GM18870 (cell line): ENCODE results near the gene MED25.
A peak's percentile ranks its signal among the peaks of the same experiment; 100 is the strongest.

Source experiments
- ATAC-seq: cut with Tn5 transposase; IDR thresholded peaks from one replicate; pipeline ENCODE4 v1.9.1; 2021; ENCODE audit warnings: moderate library complexity; ENCODE audit not compliant: unreplicated experiment

Gene MED25

GRCh38 chr19:49817964-49818648, at the start of gene MED25:
MED25 (plus strand) TSS chr19:49818289; CDS start chr19:49818342, 53 bp downstream.
- peak; percentile 47 for ATAC-seq

DNA sequence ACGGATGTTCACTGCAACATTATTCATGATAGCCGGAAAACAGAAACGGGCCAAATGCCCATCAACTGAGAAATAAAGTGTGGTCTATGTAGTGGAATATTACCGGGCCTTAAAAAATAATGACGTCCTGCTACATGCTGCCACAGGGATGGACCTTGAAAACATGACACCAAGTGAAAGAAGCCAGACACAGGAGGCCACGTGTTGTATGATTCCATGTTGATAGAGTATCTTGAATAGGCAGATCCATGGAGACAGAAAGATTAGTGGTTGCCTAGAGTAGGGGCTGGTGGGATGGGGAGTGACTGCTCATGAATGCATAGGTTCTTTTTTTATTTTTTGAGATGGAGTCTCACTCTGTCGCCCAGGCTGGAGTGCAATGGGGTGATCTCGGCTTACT, 47.6 kb upstream of the MED25 start:
- no peak for ATAC-seq

DNA sequence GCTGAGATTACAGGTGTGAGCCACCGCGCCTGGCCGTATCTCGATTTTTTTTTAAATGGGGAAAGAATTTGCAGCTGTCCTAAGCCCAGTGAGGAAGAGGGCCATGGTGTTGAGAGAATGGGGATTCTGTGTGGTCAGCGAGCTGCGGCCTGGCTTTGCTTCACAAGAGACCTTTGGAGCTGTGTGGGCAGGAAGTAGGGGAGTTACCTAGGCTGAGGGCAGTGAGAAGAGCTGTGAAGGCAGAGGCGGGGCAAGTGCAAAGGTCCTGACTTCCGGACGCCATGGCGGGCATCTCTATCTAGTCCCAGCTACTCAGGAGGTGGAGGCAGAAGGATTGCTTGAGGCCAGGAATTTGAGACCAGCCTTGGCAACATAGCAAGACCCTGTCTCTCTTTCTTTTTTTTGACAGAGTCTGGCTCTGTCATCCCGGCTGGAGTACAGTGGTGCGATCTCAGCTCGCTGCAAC, 46.4 kb upstream of the MED25 start:
- no peak for ATAC-seq

- no peak for ATAC-seq
Measured at GRCh38 chr19:49772850-49773432, 45.1 kb upstream of the MED25 start.

GRCh38 chr19:49773663-49774350, 44.3 kb upstream of the MED25 start:
- no peak for ATAC-seq

DNA sequence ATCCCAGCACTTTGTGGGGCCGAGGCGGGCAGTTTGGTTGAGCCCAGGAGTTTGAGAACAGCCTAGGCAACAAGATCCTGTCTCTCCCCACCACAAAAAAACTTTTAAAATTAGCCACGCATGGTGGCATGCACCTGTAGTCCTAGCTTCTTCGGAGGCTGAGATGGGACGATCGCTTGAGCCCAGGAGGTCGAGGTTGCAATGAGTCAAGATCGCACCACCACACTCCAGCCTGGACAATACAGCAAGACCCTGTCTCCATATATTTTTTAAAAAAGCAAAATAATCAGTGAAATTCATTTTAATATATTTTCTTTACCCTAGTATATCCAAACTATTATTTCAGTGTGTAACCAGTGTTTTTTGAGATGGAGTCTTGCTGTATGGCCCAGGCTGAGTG, 43.1 kb upstream of the MED25 start:
- no peak for ATAC-seq

- no peak for ATAC-seq
Measured at GRCh38 chr19:49775742-49776370, 42.2 kb upstream of the MED25 start.

GRCh38 chr19:49776371-49776764, 41.7 kb upstream of the MED25 start:
- ATAC-seq, result no peak

- ATAC-seq, result no peak
Measured at GRCh38 chr19:49779731-49780555, 38.1 kb upstream of the MED25 start.

DNA sequence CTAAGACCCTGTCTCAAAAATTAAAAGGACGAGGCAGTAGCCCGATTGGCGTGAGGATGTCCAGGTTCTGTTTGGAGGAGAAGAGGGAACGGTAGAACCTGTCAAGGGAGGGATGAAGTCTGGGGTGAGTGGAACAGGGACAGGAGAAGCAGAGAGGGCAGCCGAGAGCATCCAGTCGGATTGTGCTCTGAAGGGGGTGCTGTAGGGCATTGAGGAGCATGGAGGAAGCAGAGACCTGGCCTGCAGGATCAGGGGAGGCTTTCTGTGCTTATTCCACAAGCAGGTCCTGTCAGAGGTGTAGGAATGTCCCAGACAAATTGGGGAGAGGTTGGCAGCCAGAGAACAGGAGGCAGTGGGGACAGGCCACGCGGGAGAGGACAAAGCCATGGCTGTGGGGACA, 37.2 kb upstream of the MED25 start:
- ATAC-seq, result no peak

GRCh38 chr19:49781394-49781793, 36.7 kb upstream of the MED25 start:
- ATAC-seq, result no peak

- ATAC-seq, result no peak
Measured at GRCh38 chr19:49782515-49782914, 35.6 kb upstream of the MED25 start.

DNA sequence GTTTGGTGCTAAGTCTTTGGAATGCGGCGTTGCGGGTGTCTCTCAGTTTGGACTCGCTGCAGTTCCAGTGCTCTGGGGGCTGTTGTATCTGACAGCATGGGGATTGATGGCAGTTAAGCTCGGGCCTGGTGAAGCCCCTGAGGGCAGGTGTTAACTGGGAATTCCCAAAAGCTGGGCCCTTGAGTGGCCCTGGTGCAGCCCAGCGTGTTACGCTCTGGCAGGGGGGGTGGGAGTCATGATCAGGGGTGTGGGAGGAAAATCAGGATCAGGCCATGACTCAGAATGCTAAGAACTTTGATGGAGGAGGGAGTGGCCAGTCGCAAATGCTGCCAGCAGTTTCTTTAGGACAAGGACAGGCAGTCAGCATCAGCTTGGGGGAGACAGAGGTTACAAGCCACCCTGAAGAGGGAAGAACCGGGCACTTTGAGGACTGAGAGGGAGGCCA, 31.7 kb upstream of the MED25 start:
- no peak for ATAC-seq

DNA sequence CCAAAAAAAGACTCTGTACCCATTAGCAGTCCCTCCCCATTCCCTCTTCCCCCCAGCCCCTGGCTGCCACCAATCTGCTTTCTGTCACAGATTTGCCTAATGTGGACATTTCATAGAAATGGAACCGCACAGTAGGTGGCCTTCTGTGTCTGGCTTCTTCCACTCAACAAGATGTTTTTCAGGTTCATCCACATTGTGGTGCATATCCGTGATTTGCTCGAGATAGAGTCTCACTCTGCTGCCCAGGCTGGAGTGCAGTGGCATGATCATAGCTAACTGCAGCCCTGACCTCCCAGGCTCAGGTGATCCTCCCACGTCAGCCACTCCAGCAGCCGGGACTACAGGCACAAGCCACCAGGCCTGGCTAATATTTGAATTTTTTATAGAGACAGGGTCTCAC, 30.3 kb upstream of the MED25 start:
- ATAC-seq, result no peak

GRCh38 chr19:49788857-49789256, 29.2 kb upstream of the MED25 start:
- ATAC-seq, result no peak

GRCh38 chr19:49790866-49791265, 27.2 kb upstream of the MED25 start:
- no peak for ATAC-seq

DNA sequence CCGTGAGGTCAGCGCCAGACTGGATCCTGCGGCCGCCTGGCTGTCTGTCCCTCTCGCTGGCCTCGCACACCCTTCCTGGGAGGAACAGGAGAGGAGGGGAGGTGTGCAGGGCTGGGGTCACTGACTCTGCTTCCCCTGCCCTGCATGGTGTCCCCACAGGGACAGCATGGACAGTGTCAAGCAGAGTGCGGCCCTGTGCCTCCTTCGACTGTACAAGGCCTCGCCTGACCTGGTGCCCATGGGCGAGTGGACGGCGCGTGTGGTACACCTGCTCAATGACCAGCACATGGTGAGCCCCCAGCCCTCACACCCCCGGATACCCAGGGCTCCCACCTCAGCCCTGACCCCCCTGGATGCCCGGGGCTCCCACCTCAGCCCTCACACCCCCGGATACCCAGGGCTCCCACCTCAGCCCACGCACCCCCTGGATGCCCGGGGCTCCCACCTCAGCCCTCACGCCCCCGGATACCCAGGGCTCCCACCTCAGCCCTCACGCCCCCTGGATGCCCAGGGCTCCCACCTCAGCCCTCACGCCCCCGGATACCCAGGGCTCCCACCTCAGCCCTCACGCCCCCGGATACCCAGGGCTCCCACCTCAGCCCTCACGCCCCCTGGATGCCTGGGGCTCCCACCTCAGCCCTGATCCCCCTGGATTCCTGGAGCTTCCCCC, 26.2 kb upstream of the MED25 start:
- no peak for ATAC-seq

DNA sequence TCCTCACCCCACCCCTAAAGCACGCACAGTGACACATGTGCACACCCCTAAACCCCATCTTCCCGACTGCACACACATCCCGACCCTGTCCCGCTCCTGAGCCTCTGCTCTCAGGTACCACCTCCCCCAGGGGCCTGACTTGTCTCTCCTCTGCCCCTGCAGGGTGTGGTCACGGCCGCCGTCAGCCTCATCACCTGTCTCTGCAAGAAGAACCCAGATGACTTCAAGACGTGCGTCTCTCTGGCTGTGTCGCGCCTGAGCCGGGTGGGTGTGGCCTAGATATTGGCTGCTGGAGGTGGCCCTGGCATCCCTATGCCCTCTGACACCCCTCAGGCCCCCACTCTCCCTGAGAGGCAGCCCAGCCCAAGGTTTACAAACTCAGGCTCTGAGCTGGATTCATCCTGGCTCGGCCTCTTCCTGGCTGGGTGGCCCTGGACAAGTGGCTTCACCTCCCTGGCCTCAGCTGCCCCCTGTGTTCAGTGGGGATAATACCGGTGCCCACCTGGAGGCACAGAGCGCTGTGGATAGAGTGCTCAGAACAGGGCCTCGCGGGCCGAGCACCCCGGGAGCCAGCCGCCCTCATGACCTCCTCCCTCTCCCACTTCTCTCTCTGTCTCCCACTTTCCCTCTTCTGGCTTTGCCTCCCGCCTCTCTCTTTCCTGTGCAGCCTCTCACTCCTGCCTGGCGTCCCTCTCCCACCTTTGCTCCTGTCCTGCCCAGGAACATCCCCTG, 25.1 kb upstream of the MED25 start:
- ATAC-seq, result no peak

DNA sequence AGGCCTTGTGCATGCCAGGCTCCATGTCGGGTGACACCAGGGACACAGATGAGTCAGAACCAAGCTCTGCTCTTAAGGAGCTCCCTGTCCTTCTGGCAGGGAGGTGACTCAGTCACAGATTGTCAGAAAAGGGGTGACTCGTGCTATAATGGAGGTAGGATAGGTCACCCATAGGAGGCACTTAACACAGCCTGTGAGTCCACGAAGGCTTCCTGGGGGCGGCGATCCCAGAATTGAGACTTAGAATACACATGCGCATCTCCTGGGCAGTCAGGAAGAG, 24.6 kb upstream of the MED25 start:
- ATAC-seq, result no peak

- ATAC-seq, result no peak
Measured at GRCh38 chr19:49795615-49796014, 22.5 kb upstream of the MED25 start.
